ENCODE results near the gene PSMD1.
A peak's percentile ranks its signal among the peaks of the same experiment; 100 is the strongest.
"Not testable (repeated sequence)": the region's sequence is repeated elsewhere in the genome, so short reads cannot be mapped to it uniquely, and the experiment has no call there.

PSMD1 gene
- 117 to 355 reads per million in 2 experiments for total RNA-seq

DNA sequence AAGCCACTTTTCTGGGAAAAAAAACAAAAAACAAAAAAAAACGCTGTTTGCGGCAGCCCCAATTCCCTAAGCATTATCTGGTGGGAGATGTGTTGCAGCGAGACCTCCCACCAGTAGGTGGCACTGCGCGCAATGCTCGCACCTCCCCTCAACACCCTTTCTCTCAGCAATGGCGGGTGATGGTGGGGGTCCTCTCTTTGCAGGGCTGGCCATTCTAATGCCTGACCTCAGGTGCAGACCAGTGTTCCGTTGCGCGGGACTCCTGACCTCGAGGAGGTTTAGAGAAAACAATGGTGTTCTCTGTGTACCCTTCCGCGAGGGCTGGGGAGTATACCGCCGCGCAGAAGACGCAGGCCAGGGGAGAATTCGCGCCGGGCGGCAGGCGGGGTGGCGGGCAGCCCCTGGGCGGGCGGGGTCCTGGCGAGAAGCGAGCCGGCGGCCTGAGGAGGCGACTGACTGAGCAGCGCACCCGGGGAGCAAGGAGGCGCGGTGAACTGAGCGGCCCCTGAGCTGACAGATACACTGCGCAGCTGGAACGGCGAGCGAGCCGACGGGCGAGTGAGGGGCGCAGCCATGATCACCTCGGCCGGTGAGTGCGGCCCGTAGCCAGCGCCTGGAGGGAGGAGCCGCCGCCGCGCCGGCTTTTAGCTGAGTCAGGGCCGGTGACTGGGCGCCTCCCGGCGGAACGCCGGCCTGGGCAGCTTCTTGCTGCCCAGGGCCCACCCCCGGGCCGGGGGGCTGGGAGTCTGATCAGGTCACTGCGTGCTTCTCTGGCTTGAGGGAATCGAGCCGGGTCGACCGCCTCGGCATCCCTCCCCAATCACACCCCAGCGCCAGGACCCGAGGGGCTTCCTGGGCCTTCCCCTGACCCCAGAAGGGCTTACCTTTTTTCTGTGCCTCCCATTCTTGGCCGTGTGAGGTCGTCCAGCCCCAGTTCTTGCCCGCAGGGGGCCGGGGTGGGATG is at the start of gene PSMD1:
Gene PSMD1, plus strand, starts transcription at position 415 of the 964 bp plus-strand sequence. Its CDS starts 159 bp downstream, at position 574.
- peak; percentile 89 for DNase-seq (ENCODE audit: low read depth)

DNA sequence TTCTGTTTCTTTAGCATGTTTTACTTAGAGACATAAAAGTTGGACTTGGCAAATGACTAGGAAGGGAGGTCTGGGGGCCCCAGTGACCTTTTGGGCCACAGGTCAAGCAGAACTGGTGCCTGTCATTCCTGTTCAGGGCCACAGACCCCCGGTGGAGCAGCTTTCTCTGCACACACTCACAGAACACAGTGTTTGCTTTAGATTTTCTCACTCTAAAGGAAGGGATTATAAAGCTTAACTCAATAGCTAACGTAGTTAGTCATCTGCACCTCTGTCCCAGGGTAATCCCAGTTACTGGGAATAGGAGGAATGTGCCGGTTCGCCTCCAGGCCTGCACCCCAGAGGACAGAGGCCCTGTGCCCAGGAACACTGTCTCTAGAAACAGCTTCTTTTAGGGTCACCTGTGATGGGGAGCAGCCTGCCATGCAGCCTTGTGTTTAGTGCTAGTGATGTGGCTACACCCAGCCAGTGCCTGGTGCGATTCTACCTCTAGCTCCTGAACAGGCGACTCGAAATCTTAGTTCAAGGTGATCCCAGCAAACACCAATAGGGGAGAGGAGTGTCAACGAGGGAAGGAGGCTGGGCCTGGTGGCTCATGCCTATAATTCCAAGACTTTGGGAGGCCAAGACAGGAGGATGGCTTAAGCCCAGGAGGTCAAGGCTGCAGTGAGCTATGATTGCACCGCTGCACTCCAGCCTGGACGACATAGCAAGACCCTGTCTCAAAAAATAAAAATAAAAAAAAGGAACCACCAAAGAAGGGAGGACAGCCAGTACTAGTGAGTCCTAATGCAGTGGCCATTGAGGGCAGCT is 49.2 kb upstream of the PSMD1 start:
- DNase-seq (ENCODE audit: low read depth) = no peak

- no peak for DNase-seq (ENCODE audit: low read depth)
These were observed 48.5 kb upstream of the PSMD1 start for GRCh38 chr2:231008131-231008530.

DNA sequence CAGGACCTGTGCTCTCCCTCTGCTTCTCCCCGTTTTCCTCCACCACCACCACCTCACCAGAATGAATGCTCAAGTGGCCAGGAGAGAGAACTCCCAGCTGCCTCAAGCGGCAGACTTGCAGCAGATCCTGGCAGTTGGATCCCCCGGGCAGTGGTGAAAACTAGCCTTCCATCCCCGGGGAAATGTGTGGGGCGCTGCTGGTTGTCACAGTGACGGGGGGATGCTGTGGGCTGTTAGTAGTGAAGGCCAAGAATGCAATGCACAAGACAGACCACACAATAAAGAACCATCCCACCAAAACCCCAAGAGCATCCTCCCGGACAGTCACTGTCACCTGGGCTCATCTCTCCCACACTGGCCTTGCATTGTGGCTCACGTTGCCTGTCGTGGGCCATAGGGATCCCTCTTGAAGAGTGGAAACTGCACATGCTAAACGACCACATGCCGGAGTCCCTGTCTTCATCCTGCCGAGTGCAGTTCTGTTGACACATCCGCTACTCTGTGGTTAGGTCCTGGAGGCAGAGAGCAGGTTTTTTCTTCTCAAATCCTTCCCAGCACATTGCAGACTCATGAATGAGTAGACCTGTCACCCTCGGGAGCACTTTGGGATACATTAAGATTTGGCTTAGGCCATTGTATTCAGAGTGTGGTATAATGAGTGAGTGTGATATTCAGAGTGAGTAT is 47.3 kb upstream of the PSMD1 start:
- no peak for DNase-seq (ENCODE audit: low read depth)

DNA sequence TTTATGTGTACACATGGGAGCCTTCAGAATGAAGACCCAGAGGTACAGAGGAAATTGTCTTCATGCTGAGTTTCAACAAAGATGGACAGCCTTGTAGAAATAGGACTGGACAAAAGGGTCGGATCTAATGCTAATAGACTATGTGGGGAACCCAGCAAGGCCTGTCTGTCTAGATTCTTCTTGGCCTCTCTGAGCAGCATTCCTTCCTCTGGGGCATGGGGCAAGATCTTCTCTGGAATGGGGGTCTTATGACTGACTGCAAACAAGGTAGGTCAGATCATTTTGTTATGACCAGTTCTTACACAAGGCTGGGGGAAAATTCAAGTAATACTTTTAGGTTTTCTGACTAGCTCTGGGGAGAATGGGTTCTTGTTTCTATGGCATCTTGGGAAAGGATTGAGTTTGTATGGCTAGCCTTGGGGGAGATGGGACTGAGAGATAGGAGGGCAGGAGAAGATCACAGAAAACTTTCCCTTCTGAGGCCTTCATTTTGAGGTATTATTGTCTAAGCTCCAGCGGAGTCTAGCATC is 46.4 kb upstream of the PSMD1 start:
- DNase-seq (ENCODE audit: low read depth) = no peak

DNA sequence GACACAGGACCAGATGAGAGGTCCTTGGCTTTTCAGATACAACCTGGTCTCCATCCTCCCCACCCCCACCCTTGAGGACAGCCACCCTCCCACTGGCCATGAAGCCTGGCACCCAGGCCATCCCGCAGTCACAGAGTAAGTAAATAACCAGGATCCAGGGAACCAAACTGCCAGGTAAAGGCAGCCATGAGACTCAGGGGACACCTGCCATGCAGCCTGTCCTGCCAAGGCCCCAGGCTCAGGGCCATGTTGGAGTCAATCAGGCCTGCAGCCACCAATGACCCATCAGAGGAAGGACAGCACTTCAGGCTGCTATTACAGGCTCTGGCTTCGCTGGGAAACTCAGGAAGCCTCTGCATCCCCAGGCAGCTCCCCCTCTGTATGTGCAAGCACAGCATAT is 45.1 kb upstream of the PSMD1 start:
- no peak for DNase-seq (ENCODE audit: low read depth)

DNA sequence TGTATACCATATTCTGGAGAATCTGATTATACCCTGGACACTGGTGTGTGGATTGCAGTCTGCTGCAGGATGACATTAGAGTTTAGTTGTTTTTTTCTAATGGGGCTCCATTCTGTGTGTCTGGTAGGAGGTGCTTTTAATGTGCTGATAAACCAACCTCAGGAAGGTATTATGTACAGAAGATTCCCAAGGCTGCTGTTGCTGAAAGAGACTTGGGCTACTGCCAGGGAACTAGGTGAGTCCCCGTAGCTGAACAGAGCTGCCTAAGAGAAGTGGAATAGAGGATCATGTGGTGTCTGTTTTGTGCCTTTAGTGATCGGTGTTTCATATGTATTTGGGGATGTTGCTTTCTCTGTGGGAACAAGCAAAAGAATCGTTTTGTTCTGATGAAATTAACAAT is 44.2 kb upstream of the PSMD1 start:
- no peak for DNase-seq (ENCODE audit: low read depth)

- DNase-seq (ENCODE audit: low read depth) = no peak
These were observed 42.8 kb upstream of the PSMD1 start for GRCh38 chr2:231013820-231014219.

GRCh38 chr2:231015478-231015877 is 41.2 kb upstream of the PSMD1 start:
- no peak for DNase-seq (ENCODE audit: low read depth)

DNA sequence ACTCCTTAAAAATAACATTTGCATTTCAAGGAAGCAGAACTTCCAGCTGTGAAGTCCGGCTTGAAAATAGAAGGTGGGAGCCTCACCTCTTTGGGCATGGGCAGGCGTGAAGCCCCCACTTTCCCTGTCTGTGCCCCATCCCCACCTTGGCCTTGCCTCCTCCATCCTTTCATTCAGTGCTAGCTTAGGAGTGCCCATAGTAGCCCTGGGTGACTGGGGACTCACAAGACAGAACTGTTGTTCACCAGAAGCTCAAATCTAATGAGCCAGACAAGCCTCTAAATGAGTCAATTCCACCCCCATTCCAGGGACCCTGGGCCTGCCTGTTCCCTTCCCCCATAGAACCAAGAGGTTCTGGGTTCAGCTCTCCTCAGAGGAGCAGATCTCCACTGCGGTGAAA is 40.7 kb upstream of the PSMD1 start:
- DNase-seq (ENCODE audit: low read depth) = no peak

DNA sequence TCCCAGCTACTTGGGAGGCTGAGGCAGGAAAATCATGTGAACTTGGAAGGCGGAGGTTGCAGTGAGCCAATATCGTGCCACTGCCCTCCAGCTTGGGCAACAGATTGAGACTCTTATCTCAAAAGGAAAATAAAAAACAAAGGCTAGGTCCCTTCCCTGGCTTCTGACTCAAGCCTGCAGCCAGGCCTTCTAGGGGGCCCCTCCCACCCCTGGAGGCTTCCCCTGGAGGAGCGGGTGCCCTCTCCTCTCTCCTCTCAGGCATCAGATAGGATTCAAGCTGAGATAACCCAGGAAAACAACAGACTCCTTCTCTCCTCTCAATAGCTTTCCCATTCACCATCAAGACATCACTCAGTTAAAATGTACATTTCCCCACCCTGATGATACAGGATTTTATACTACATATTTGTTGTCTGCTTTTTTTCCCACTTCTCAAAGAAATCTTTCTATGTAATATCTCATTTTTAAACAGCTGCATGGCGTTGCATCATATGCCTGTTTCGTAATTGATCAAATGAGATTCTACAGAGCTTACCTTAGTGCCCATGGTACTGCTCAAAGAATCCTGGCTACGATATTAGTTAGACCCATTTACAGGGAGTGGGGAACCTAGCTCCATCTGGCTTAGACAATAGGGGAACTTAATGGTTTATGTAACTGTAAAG is 40.0 kb upstream of the PSMD1 start:
- DNase-seq (ENCODE audit: low read depth) = no peak

- no peak for DNase-seq (ENCODE audit: low read depth)
These were observed 39.5 kb upstream of the PSMD1 start for GRCh38 chr2:231017231-231017598.

DNA sequence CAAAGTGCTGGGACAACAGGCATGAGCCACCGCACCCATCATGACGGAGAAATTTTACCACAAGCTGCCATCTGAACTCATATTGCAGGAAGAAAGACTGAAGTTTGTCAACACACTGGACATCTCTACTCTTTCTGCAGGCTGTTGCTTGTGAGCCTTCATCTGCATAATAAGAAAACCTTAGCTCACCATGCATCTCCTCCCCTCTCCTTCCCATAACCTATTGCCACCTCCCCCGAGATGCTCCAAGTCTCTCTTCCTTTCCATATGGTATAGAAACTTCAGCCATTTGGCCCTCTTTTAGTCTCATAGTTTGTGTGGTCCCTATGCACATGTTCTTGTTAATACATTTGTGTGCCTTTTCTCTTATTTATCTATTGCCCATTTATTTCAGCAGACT is 38.5 kb upstream of the PSMD1 start:
- no peak for DNase-seq (ENCODE audit: low read depth)

DNA sequence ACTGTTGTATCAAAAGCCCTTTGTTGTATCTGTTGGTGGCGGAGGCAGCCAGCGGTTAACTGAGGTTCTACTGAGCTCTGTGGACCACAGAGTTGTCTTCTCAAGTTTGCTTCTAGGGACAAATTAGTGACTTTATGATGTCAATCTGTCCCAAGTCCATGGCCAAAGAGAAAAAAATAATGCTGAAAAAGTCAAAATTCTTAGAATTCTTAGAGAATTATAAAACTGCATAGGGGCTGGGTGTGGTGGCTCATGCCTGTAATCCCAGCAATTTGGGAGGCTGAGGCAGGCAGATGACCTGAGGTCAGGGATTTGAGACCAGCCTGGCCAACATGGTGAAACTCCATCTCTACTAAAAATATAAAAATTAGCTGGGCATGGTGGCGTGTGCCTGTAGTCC is 31.6 kb upstream of the PSMD1 start:
- not testable (repeated sequence) for DNase-seq (ENCODE audit: low read depth)

- no peak for DNase-seq (ENCODE audit: low read depth)
These were observed 27.8 kb upstream of the PSMD1 start for GRCh38 chr2:231028889-231029288.

DNA sequence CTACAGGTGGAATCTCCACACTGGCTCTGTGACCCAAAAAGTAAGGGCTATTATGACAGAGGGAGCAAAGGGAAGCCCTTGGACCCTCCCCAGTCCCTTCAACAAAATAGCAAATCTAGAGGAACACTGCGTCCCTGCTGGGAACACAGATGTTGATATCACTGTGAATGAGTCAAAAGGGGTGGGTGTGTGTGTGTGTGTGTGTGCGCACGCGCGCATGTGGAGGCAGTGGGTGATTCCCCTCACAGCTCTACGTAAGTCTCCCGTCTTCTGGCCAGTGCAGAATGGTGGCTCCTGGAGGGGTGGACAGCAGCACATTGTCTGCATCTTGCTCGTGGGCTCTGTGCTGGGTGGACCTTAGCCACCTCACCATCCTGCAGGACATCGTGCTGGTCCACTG is 27.1 kb upstream of the PSMD1 start:
- no peak for DNase-seq (ENCODE audit: low read depth)

GRCh38 chr2:231030725-231031124 is 25.9 kb upstream of the PSMD1 start:
- no peak for DNase-seq (ENCODE audit: low read depth)

GRCh38 chr2:231032575-231033140 is 24.0 kb upstream of the PSMD1 start:
- no peak for DNase-seq (ENCODE audit: low read depth)

- no peak for DNase-seq (ENCODE audit: low read depth)
These were observed 23.2 kb upstream of the PSMD1 start for GRCh38 chr2:231033147-231034132.
